Stomach (tissue), 4 donors: ENCODE measurements around the gene VGLL4.

Experiments used
- POLR2A ChIP-seq, 4 donors: fragments of 450-650 bp; IDR thresholded peaks; one replicate each; pipeline ENCODE4 v1.6.1; 2016; ENCODE audit warnings: antibody characterized with exemption in 4 of 4, control low read depth in 2 of 4, mild to moderate bottlenecking in 1 of 4, moderate library complexity in 1 of 4
- POLR2AphosphoS5 ChIP-seq, 3 donors: sonication (generic); formaldehyde crosslinking; IDR thresholded peaks; one replicate each; pipeline ENCODE4 v1.6.1; 2016; ENCODE audit warnings: antibody characterized with exemption in 3 of 3

DNA sequence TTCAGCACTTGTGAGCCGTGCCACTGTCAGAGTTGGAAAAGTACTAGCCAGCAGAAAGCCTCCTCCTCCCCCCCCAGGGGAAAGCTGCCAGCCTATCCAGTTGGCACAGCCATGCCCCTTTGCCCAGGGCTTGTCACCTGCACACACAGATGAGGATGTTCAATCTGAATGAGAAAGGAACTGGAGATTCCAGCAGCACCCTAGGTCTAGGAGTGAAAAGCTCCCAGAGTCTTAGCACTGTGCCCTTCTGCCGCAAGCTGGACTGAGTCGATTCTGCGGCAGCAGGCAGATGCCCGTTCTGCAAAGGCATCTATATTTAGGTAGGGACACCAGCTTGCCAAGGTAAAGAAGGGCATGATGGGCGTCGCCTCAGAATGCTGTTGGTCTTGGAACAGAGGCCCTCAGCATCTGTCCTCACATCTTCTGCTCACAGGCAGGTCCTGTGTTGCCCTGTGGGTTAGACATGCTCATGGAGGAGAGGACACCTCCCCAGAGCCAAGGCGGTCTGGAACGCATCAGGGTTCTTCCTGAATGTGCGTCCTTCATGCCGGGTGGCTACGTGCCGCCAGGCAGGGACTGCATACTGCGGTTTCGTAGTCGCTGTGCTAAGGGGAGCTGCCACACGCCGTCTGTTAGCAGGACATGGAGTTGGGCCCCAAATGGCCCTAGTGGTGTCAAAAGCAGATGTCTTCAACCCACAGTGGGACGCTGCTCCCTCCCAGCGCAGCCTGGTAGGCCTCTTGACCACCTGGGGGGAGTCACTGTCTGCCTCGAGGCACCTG, 109.5 kb downstream of the VGLL4 start:
- TF ChIP-seq POLR2A (IDR thresholded peaks at IDR 0.05): no peak
- no peak for TF ChIP-seq POLR2AphosphoS5 (IDR thresholded peaks at IDR 0.05)
